ENCODE results near the gene RELL2. TPM values are rescaled to one million over a fixed set of nuclear protein-coding genes. Genes with fewer than 3 reads are reported as not detected.

The RELL2 gene
- total RNA-seq, 1 experiment from 2014 or later = 23.8 TPM

DNA sequence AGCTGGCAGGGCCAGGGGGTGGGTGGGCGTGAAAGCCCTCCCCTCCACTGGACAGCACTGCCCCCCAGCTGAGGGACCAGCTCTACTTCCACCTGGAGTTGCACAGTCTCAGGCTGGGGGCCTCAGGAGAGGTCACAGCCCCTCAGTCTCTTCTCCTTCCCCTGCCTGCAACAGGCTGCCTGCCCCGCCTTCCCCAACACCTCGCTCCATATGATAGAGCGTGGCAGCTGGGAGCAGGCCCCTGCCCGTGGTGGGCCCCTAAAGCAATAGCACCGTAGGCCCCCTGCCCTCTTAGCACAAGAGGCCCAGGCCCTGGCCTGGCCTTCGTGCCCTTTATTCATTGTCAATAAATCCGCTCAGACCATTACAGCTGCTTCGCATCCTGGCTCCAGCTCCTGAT, 3.9 kb downstream of the RELL2 start:
- no peak overlapping the region for H3K27ac Mint-ChIP-seq
- peaks cover 17% of the 10 kb centered on the region for H3K36me3 Mint-ChIP-seq
- ATAC-seq = no peak
- no peak overlapping the region for H3K4me3 Mint-ChIP-seq
- TF ChIP-seq PRRX2 (CRISPR knock-in tag; IDR thresholded peaks at IDR 0.05) (no peak), NR1H2 (CRISPR knock-in tag; IDR thresholded peaks at IDR 0.05) (no peak; the same call in 1 of the 2 replicates), MYBL2 (CRISPR knock-in tag; IDR thresholded peaks at IDR 0.05) (no peak), GTF2I (CRISPR knock-in tag; conservative IDR thresholded peaks at IDR 0.05) (no peak), CREM (CRISPR knock-in tag; IDR thresholded peaks at IDR 0.05) (no peak), FOXK1 (CRISPR knock-in tag; IDR thresholded peaks at IDR 0.05) (no peak), TEAD4 (CRISPR knock-in tag; IDR thresholded peaks at IDR 0.05) (no peak), ETV6 (CRISPR knock-in tag; IDR thresholded peaks at IDR 0.05) (no peak), CREB1 (CRISPR knock-in tag; IDR thresholded peaks at IDR 0.05) (no peak), HMGA2 (CRISPR knock-in tag; IDR thresholded peaks at IDR 0.05) (no peak), RORB (CRISPR knock-in tag; IDR thresholded peaks at IDR 0.05) (no peak), TP53 (CRISPR knock-in tag; IDR thresholded peaks at IDR 0.05) (no peak), FOXP1 (CRISPR knock-in tag; IDR thresholded peaks at IDR 0.05; ENCODE audit: borderline replicate concordance) (no peak), SP1 (CRISPR knock-in tag; conservative IDR thresholded peaks at IDR 0.05) (no peak)
- TF ChIP-seq, protein P1, sequence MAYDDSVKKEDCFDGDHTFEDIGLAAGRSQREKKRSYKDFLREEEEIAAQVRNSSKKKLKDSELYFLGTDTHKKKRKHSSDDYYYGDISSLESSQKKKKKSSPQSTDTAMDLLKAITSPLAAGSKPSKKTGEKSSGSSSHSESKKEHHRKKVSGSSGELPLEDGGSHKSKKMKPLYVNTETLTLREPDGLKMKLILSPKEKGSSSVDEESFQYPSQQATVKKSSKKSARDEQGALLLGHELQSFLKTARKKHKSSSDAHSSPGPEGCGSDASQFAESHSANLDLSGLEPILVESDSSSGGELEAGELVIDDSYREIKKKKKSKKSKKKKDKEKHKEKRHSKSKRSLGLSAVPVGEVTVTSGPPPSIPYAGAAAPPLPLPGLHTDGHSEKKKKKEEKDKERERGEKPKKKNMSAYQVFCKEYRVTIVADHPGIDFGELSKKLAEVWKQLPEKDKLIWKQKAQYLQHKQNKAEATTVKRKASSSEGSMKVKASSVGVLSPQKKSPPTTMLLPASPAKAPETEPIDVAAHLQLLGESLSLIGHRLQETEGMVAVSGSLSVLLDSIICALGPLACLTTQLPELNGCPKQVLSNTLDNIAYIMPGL (CRISPR knock-in tag; IDR thresholded peaks at IDR 0.05) = no peak
- TF ChIP-seq, protein P2, sequence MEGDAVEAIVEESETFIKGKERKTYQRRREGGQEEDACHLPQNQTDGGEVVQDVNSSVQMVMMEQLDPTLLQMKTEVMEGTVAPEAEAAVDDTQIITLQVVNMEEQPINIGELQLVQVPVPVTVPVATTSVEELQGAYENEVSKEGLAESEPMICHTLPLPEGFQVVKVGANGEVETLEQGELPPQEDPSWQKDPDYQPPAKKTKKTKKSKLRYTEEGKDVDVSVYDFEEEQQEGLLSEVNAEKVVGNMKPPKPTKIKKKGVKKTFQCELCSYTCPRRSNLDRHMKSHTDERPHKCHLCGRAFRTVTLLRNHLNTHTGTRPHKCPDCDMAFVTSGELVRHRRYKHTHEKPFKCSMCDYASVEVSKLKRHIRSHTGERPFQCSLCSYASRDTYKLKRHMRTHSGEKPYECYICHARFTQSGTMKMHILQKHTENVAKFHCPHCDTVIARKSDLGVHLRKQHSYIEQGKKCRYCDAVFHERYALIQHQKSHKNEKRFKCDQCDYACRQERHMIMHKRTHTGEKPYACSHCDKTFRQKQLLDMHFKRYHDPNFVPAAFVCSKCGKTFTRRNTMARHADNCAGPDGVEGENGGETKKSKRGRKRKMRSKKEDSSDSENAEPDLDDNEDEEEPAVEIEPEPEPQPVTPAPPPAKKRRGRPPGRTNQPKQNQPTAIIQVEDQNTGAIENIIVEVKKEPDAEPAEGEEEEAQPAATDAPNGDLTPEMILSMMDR (IDR thresholded peaks at IDR 0.05) = no peak
- TF ChIP-seq, protein P3, sequence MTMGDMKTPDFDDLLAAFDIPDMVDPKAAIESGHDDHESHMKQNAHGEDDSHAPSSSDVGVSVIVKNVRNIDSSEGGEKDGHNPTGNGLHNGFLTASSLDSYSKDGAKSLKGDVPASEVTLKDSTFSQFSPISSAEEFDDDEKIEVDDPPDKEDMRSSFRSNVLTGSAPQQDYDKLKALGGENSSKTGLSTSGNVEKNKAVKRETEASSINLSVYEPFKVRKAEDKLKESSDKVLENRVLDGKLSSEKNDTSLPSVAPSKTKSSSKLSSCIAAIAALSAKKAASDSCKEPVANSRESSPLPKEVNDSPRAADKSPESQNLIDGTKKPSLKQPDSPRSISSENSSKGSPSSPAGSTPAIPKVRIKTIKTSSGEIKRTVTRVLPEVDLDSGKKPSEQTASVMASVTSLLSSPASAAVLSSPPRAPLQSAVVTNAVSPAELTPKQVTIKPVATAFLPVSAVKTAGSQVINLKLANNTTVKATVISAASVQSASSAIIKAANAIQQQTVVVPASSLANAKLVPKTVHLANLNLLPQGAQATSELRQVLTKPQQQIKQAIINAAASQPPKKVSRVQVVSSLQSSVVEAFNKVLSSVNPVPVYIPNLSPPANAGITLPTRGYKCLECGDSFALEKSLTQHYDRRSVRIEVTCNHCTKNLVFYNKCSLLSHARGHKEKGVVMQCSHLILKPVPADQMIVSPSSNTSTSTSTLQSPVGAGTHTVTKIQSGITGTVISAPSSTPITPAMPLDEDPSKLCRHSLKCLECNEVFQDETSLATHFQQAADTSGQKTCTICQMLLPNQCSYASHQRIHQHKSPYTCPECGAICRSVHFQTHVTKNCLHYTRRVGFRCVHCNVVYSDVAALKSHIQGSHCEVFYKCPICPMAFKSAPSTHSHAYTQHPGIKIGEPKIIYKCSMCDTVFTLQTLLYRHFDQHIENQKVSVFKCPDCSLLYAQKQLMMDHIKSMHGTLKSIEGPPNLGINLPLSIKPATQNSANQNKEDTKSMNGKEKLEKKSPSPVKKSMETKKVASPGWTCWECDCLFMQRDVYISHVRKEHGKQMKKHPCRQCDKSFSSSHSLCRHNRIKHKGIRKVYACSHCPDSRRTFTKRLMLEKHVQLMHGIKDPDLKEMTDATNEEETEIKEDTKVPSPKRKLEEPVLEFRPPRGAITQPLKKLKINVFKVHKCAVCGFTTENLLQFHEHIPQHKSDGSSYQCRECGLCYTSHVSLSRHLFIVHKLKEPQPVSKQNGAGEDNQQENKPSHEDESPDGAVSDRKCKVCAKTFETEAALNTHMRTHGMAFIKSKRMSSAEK (CRISPR knock-in tag; IDR thresholded peaks at IDR 0.05; ENCODE audit: borderline replicate concordance) = no peak
- TF ChIP-seq, protein P4, sequence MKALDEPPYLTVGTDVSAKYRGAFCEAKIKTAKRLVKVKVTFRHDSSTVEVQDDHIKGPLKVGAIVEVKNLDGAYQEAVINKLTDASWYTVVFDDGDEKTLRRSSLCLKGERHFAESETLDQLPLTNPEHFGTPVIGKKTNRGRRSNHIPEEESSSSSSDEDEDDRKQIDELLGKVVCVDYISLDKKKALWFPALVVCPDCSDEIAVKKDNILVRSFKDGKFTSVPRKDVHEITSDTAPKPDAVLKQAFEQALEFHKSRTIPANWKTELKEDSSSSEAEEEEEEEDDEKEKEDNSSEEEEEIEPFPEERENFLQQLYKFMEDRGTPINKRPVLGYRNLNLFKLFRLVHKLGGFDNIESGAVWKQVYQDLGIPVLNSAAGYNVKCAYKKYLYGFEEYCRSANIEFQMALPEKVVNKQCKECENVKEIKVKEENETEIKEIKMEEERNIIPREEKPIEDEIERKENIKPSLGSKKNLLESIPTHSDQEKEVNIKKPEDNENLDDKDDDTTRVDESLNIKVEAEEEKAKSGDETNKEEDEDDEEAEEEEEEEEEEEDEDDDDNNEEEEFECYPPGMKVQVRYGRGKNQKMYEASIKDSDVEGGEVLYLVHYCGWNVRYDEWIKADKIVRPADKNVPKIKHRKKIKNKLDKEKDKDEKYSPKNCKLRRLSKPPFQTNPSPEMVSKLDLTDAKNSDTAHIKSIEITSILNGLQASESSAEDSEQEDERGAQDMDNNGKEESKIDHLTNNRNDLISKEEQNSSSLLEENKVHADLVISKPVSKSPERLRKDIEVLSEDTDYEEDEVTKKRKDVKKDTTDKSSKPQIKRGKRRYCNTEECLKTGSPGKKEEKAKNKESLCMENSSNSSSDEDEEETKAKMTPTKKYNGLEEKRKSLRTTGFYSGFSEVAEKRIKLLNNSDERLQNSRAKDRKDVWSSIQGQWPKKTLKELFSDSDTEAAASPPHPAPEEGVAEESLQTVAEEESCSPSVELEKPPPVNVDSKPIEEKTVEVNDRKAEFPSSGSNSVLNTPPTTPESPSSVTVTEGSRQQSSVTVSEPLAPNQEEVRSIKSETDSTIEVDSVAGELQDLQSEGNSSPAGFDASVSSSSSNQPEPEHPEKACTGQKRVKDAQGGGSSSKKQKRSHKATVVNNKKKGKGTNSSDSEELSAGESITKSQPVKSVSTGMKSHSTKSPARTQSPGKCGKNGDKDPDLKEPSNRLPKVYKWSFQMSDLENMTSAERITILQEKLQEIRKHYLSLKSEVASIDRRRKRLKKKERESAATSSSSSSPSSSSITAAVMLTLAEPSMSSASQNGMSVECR (CRISPR knock-in tag; IDR thresholded peaks at IDR 0.05; ENCODE audit: borderline replicate concordance) = no peak
- no peaks in the 10 kb centered on the region for H3K27me3 Mint-ChIP-seq (ENCODE audit: low read depth)
- ChIA-PET POLR2A (interaction anchor here (1.7 kb wide), 1 partner anchor 10 kb away, joined by 5 read pairs; the partner anchor contains the start of gene FCHSD1), CTCF (interaction anchor here (0.9 to 1.3 kb wide), 3 partner anchors 10 to 49 kb away, joined by 3 to 4 read pairs (median 4); partner anchors contain the start of genes DIAPH1 and FCHSD1)
- H3K9me3 Mint-ChIP-seq = no peaks in the 10 kb centered on the region
- H3K4me1 Mint-ChIP-seq = peaks cover 17% of the 10 kb centered on the region
- no peak for DNase-seq (ENCODE audit: low spot score)

All from WTC11 (cell line).